Measurements from ENCODE around the gene FAM151B.

DNA sequence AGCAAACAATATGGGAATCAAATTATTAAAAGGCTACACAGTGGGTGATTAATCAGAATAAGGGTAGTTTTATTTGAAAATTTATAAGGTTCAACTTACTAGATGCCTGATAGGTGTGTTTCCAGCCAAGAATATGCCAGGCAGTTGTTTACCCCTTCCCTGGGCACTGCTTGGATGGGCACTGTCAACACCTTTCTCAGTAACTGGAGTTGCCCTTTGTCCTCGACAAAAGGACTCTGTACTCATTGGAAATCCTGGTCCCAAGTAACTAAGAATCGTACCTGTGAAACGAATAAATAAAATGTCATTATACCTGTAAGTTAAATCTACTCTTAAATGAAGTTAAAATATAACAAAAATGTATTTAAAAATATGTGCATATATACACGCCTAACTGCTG is 67.2 kb downstream of the FAM151B start:
- TF ChIP-seq EZH2phosphoT487 (IDR thresholded peaks at IDR 0.05; ENCODE audit: insufficient read depth, low read depth) (no peak), EZH2 (IDR thresholded peaks at IDR 0.05; ENCODE audit: insufficient read depth, poor library complexity, severe bottlenecking) (no peak)
